Adrenal gland (tissue), 12 donors: Measurements from ENCODE around the gene COL15A1. TPM values are rescaled to one million over a fixed set of nuclear protein-coding genes. Genes with fewer than 3 reads are reported as not detected.

Source experiments
- DNase-seq, 7 donors: peaks; one replicate each; pipeline ENCODE4 v3.0.0-alpha.2; 2019 to 2020
- H3K27ac ChIP-seq, 5 donors: fragments of 200-600 bp; sonication (generic) in 4 of 5; 1 replicate in 3 of 5; 2 replicates in 2 of 5; pipeline versions ENCODE4 v1.5.1 to v1.8.0; 2016 to 2020; ENCODE audit warnings: mild to moderate bottlenecking in 1 of 5
- H3K27me3 ChIP-seq: fragments of 200-600 bp; 2 replicates; pipeline ENCODE4 v1.8.0; 2021
- H3K36me3 ChIP-seq, 2 donors: fragments of 200-600 bp; replicated peaks in 1 of 2; 1 replicate in 1 of 2; 2 replicates in 1 of 2; pipeline versions ENCODE4 v1.5.1 to v1.8.0; 2018 to 2022
- H3K4me1 ChIP-seq, 2 donors: fragments of 200-600 bp; replicated peaks in 1 of 2; 1 replicate in 1 of 2; 2 replicates in 1 of 2; pipeline versions ENCODE4 v1.5.1 to v1.8.0; 2018 to 2021
- H3K4me3 ChIP-seq, 4 donors: fragments of 200-600 bp; sonication (generic) in 3 of 4; one replicate each; pipeline ENCODE4 v1.5.1; 2016 to 2018
- H3K9me3 ChIP-seq, 3 donors: fragments of 200-600 bp; sonication (generic) in 1 of 3; replicated peaks in 1 of 3; 1 replicate in 2 of 3; 2 replicates in 1 of 3; pipeline versions ENCODE4 v1.5.1 to v1.8.0; 2016 to 2021
- CTCF ChIP-seq, 6 experiments: fragments of 450-650 bp in 4 of 6; fragments of 200-600 bp in 2 of 6; sonication (generic) in 1 of 6; IDR thresholded peaks; 1 replicate in 5 of 6; 2 replicates in 1 of 6; pipeline versions ENCODE4 v1.5.1 to v1.8.0; 2016 to 2021; ENCODE audit warnings: antibody characterized with exemption in 6 of 6, mild to moderate bottlenecking in 2 of 6, moderate library complexity in 1 of 6
- POLR2A ChIP-seq, 2 donors: fragments of 450-650 bp; IDR thresholded peaks; one replicate each; pipeline ENCODE4 v1.6.1; 2017; ENCODE audit warnings: antibody characterized with exemption in 2 of 2, mild to moderate bottlenecking in 2 of 2, moderate library complexity in 1 of 2
- WGBS, 4 donors: extraction: QIAGEN DNeasy Blood & Tissue Kit in 2 of 4; methylation state at CpG; one replicate each; pipeline versions ENCODE4 v1.1.5 to v1.1.7; 2013 to 2017; 5-methylcytosine and 5-hydroxymethylcytosine counted together
- intact Hi-C, 2 donors: fragments of 100-400 bp; cut with DNase I; formaldehyde crosslinking; loops; one replicate each; pipeline versions ENCODE4 v1.14.1 to v1.15.0; 2022 to 2023
- polyA plus RNA-seq, 3 donors: library from polyadenylated mRNA; stranded (reverse); fragments of 200-250 nt in 2 of 3; fragments of 350-450 nt in 1 of 3; fragmentation: Illumina TruSeq in 1 of 3; extraction: RNeasy Lipid Tissue Mini Kit (QIAGEN cat#74804) in 1 of 3; gene quantifications; one replicate each; pipeline ENCODE4 v1.2.3, GENCODE V29; 2013 to 2014
- total RNA-seq, 9 donors: library from RNA; depleted of rRNA in 4 of 9; stranded (reverse); fragments of >200 nt in 4 of 9; fragments of 120-200 nt in 1 of 9; fragmentation: NEBNext Ultra II Directional in 1 of 9; extraction: Animal tissue kit (Norgen Biotek cat#: 25700) in 1 of 9; gene quantifications; one replicate each; pipeline versions ENCODE4 v1.1.0 to v1.2.4, GENCODE V29; 2013 to 2023
- donor health status: healthy with polysubstance abuse.
- donor health status: Bipolar disorder and iron deficiency.
- donor health status: DM: yes; HTN: yes; CAD: no.
- donor health status: DM: no; HTN: no; CAD: no.
- donor health status: DM: no; HTN: no; CAD: no.
- donor health status: DM: yes; HTN: yes; CAD: no.

The COL15A1 gene
- total and polyA plus RNA-seq, 12 donors = 34.8 to 320 (median 101) TPM

GRCh38 chr9:99076483-99077171 is 132.9 kb downstream of the COL15A1 start:
- intact Hi-C loops = no loop called here
- Histone ChIP-seq H3K4me3 (no peak overlapping the region), H3K27ac (no peak overlapping the region), H3K4me1 (peaks cover 0 to 2% of the 10 kb centered on the region in 2 donors), H3K27me3 (no peaks in the 10 kb centered on the region), H3K9me3 (no peaks in the 10 kb centered on the region), H3K36me3 (no peaks in the 10 kb centered on the region)
- WGBS, 4 donors = 42 to 50% (median 48%) methylated on average over 6 of the region's 6 CpGs
- peak in 1 of 7 donors; percentile 50 for DNase-seq
- TF ChIP-seq POLR2A (IDR thresholded peaks at IDR 0.05) (no peak), CTCF (IDR thresholded peaks at IDR 0.05) (no peak)

- no peaks in the 10 kb centered on the region for H3K36me3 ChIP-seq
- no peak overlapping the region for H3K4me3 ChIP-seq
- H3K27ac ChIP-seq = no peak overlapping the region
- TF ChIP-seq POLR2A (IDR thresholded peaks at IDR 0.05) (no peak), CTCF (IDR thresholded peaks at IDR 0.05) (no peak)
- no peaks in the 10 kb centered on the region for H3K4me1 ChIP-seq
- H3K9me3 ChIP-seq = no peaks in the 10 kb centered on the region
- no peaks in the 10 kb centered on the region for H3K27me3 ChIP-seq
- 72 to 92% (median 79%) methylated on average over 2 of the region's 2 CpGs for WGBS, 4 donors
- intact Hi-C loops = no loop called here
- DNase-seq = peak in 1 of 7 donors; percentile 35
These were observed 135.0 kb downstream of the COL15A1 start for GRCh38 chr9:99078717-99079116.

DNA sequence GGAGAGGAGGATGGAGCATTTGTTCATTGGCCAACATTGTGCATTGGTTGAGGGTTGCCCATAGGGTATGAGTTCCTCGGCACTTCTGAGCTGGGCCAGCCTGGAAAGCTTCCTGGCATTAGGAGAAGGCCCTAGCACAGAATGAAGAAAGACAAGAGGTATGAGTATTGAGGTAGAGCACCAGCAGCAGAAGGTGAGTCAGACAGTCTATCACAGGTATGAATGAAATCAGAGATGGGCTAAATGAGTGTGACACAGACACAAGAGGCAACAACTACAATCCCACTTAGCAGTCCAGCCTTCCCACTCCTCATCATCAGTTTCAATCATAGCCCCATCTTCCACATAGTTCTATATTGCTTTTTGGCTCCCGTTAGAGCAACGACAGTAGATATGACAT is 135.8 kb downstream of the COL15A1 start:
- intact Hi-C loops = no loop called here
- H3K27ac ChIP-seq = no peak overlapping the region
- DNase-seq = peak in 1 of 7 donors; percentile 0

GRCh38 chr9:99083051-99083450 is 139.3 kb downstream of the COL15A1 start:
- Histone ChIP-seq H3K27ac (no peak overlapping the region), H3K36me3 (no peaks in the 10 kb centered on the region), H3K27me3 (no peaks in the 10 kb centered on the region), H3K4me1 (peaks cover 4 to 9% of the 10 kb centered on the region in 2 donors), H3K4me3 (no peak overlapping the region), H3K9me3 (no peaks in the 10 kb centered on the region)
- 72 to 86% (median 77%) methylated on average over 6 of the region's 6 CpGs for WGBS, 4 donors
- intact Hi-C loops = no loop called here
- no peak for TF ChIP-seq POLR2A (IDR thresholded peaks at IDR 0.05)
- DNase-seq = peak in 1 of 7 donors; percentile 6

More for the DNA sequence above, 135.8 kb downstream of the COL15A1 start:
- Histone ChIP-seq H3K27me3 (no peaks in the 10 kb centered on the region), H3K4me3 (no peak overlapping the region), H3K9me3 (no peaks in the 10 kb centered on the region), H3K36me3 (no peaks in the 10 kb centered on the region), H3K4me1 (no peaks in the 10 kb centered on the region)
- WGBS, 4 donors = 75 to 86% (median 82%) methylated on average over 3 of the region's 3 CpGs
- TF ChIP-seq POLR2A (IDR thresholded peaks at IDR 0.05) (no peak), CTCF (IDR thresholded peaks at IDR 0.05) (no peak)
